CD4-positive, alpha-beta T cell treated with Interleukin-6 at 100 ng/mL for 8 hours (primary cell): Measurements from ENCODE around the gene FLT1.

ENCODE experiments used
- DNase-seq: peaks from one replicate; pipeline ENCODE4 v3.0.0-alpha.2; 2020; ENCODE audit warnings: mixed read lengths, low spot score

The FLT1 gene

GRCh38 chr13:28338742-28339141 lies 156.2 kb downstream of the FLT1 start:
- no peak for DNase-seq

DNA sequence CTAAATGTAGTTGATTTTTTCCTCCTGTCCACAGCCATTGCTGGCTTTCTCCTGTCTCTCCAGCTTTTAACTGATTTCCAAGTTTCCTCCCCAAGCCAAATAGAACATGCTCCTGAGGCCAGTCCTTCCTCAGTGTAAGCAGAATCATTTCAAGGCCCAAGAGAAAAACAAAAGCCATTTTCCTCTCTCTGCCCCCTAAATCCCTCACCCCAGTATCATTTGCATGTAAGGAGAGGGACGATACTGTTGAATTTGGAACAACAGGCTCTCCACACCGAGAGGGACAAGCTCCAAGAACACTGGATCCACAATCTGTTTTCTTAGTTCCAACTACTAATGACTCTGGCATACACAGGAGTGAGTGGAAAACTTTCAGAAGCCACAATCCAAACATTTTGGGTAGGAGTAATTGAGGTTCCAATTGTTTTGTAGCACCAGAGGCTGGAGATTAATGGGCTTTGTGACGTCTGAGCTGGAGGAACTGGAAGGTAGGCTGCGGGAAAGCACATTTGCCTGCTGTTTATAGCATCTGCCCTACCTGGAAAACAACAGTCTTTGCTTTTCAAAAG lies 156.8 kb downstream of the FLT1 start:
- no peak for DNase-seq

- no peak for DNase-seq
These were observed 157.5 kb downstream of the FLT1 start for GRCh38 chr13:28337166-28338005.

DNA sequence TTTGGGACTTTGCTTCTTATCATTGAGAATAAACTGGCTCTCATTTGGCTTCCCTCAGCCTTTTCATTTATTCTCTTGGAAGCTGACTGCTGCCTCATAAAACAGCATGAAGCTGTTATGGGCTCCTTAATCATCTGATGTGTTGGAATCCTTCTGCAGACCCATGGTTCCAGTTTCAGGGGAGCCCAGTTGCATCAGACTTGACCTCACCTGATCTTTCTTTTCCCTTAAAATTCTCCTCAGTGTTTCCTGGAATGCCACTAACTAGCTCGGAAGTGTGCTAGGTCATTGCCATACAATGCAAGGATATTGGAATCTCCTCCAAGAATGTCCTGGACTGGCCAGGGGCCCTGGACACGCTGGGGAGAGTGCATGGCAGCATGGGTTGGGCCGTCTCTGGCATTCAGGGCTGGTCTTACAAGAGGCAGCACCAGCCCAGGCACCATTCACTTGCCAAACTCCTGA lies 158.7 kb downstream of the FLT1 start:
- no peak for DNase-seq

DNA sequence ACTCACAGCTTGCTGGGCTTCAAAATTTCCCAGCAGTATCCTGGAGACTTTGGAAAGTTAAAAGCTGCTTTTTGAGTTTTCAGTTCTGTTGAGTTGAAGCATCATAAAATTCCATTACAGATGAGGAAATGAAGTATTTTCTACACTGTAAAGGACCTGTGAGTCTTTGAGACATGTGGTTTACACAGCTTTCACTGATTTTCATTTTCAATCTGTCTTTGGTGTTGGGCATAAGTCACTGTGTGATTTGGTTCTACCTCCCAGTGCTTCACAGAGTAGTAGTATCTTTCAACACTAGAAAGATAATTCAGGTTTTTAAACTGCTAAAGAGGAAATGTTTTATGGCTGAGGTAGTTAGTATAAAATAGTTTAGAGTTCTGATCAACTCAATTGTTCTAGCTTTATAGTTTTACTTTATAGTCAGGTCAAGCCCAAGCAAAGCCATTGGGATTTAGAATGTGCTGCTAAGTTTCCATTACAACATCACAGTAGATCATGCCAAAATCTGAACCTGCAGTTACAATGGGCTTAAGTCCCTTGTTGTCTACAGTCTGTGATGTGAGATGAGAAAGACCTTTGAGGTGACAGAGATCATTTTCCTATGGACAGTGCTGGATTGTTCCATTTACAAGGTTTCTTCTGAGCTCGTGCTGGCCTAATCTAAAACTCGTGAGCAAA lies 161.6 kb downstream of the FLT1 start:
- no peak for DNase-seq

- no peak for DNase-seq
These were observed 165.4 kb downstream of the FLT1 start for GRCh38 chr13:28329395-28330158.

DNA sequence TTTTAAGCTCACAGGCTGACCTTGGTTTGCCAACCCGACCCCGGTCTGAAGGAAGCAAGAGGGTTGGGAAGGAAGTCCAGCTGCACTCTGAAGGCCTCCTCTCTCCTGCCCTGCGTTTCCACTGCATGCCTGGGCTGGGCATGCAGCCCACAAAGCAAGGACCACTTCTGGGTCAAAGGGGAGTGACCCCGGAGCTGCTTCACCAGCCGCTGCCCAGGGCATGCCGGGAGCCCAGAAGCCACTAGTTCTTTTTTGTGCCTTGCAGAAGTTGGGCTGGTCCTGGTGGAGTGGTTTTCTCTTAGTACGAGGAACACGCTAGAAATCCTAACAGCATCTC lies 166.7 kb downstream of the FLT1 start:
- no peak for DNase-seq

- no peak for DNase-seq
These were observed 167.3 kb downstream of the FLT1 start for GRCh38 chr13:28327373-28328270.

GRCh38 chr13:28326056-28326455 lies 168.9 kb downstream of the FLT1 start:
- no peak for DNase-seq

DNA sequence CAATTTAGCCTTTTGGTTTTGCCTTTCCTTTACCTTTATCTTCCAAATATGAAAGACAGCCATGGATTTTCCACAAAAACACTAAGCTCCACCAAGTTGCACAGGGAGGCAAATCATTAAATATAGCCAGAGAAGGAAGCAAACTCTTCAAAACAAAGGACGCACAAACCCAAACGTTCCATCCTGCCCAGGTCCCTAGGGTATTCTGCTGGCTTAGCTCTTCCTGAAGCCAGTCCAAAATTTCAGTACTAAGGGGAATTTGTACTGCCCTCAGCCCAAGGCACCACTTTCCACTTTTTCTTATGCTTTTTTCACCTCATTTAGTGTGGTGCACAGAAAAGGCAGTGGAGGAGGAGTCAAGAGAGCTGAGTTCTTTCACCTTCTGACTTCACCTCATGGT lies 169.9 kb downstream of the FLT1 start:
- DNase-seq = no peak

DNA sequence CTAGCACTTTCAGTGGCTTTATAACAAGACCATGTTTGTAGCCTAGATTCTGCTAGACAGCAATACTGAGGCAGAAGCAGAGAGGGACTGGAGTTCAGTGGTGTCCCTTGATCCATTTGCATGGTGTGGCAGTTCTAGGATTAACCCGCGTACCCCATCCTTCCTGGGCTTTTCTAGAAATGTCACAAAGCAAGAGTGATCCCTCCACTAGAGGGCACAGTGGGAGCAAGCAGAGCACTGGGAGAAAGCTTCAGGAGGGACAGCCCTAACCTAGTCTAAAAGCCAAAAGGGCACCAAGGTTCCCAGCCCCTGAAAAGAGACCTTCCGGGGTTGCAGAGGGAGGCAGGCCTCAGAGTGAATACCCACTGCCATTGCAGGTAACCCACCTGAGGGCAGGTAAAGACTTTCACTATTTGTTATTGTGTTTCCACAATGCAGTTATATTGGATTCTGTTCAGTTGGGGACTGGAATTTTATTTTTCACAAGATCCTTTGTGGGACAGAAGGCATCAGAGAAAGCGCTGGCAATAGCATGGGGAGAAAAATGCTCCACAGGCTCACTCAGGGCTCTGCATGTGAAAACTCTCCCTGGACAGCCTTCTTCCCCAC lies 170.6 kb downstream of the FLT1 start:
- DNase-seq = peak; percentile 39

DNA sequence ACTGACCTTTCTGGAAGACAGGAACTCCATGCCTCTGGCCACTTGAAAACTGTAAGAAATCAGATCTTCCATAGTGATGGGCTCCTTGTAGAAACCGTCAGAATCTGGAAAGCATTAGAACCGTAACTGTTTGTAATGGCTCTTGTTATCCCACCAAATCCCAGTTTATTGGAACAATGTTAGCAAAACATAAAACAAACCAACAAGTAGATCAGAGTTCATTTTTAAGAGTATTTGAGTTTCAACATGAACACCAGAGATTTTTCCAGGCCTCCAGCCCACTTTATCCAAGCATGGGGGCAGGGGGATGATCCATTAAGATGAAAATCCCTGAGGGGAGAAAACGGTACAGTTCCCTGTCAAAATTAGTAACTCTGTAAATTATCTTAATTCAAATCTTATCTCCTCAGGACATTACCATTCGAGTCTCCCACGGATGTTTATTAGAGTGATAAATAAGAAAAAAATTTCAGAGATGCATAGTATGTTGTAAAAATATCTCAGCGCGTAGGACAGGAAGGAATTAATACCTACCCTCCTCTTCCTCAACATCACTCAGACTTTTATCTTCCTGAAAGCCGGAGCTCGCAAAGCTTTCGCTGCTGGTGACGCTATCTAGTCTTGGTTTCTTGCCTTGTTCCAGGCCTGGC lies 172.5 kb downstream of the FLT1 start:
- DNase-seq = no peak

DNA sequence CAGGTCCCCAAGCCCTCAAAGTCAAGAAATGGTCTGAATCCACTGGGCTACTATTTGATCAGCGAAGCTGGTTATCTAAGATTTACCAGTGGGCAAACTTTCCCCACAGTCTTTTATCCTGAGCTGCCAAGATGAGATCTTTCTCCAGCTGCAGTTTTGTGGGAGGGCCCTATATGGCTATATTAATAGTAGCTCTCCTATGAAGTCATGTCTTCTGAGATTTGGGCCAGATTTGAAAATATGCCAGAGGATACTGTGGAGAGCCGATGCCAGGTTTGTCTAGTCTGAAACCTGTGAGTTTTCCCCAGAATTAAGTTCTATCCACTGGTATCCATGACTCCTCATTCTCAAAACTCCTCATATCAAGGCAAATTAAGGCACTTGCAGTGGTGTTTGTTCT lies 173.2 kb downstream of the FLT1 start:
- no peak for DNase-seq

DNA sequence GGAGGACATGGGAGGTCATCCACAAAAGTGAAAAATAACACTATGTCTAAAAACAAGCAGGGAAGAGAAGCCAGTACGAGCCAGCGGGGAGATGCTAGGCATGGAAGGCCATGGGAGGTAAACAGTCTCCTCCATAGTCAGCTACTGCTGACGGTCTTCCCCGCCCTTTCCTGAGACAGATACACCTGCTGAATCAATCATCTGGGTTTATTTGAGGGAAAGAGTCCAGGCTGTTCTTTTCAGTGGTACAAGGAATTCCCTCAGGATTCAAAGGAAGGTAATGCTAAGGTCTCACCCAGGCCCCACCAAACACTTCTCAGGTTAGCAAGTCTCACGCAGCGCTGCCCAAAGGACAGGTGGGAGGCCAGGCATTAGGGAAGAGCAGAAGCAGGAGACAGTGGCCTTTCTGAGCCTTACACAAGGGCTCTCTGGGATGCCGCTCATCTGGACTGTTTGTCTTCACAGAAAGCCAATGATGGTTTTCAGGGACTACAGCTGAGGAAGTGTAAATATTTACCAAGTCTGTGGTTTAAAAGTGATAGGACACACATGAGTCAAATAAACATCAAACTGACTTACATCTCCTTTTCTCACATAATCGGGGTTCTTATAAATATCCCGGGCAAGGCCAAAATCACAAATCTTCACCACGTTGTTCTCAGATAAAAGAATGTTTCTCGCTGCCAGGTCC lies 173.9 kb downstream of the FLT1 start:
- DNase-seq = no peak

GRCh38 chr13:28320209-28320608 lies 174.7 kb downstream of the FLT1 start:
- DNase-seq = no peak

GRCh38 chr13:28319528-28319927 lies 175.4 kb downstream of the FLT1 start:
- DNase-seq = no peak

DNA sequence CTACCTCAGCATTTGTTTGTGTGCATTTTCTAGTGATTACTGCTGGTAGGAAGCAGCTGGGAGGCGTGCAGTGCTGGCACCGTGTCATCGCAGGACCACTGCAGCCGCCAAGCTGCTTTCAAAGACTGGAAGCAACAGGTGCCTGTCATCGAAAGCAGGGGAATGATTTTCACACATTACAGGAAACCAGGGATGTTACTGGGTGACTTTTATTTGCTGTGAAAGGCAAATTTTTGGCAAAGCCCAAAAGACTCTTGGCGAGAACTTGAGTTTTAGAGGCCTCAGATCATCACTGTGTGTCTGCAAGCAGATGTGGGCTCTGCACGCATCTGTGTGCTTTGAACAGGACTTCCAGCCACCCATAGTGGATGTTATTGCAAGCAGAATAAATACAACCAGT lies 176.4 kb downstream of the FLT1 start:
- no peak for DNase-seq

DNA sequence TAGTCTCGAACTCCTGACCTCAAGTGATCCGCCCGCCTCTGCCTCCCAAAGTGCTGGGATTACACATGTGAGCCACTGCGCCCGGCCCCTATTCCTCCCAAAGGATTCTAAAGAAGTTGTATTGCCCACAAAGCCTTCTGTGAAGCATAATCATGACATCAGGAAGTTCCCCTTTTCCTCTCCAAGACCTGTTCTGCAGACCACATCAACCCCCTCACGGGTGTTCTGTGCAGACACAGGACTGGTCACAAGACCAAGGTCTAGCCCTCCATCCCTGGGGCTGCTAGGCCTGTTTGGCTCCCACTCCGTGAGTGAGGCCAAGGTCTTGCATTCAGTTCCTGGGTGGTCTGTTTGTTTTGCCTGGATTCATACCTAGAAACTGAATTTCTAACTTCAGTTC lies 178.1 kb downstream of the FLT1 start:
- no peak for DNase-seq

DNA sequence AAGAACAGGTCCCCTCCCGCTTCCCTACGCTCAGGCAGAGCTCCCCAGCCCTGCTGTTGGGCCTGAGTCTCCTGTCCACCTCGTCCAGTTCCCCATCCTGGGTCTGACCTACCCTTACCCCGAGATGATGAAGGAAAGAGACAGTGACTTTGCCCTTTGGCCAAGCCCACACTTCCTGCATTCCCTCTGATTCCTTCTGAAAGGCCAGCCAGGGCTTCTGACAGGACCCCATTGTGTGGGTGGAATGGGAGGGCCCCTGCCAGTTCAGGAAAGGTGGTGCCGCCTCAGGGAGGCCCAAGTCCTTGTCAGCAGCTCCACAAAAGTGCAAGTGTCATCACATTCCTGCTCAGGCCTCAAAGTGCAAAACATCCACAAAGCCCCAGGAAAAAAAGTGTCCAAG lies 178.8 kb downstream of the FLT1 start:
- DNase-seq = no peak

DNA sequence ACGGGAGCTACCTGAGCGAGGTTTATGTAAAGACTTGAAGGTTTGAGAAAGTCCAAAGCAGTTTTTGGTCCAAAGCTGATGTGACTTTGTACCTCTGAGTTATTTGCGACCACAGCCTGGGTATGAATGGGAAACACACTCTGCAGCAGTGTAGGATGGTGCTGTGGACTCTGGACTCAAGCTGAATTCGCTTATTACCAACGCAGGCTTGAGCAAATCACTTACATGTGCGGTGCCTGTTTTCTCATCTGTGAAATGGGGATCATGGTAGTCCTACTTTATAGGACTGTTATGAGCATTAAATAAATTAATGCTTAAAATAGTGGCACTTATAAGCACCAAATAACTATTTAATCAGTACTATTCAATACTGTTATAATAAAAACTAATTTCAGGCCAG lies 180.0 kb downstream of the FLT1 start:
- no peak for DNase-seq
